GM20431 (cell line): ENCODE results near the gene C16orf95.
"Not testable (repeated sequence)": the region's sequence is repeated elsewhere in the genome, so short reads cannot be mapped to it uniquely, and the experiment has no call there.

Source experiments
- in situ Hi-C: fragments of 300-500 bp; cut with MseI, MboI; formaldehyde crosslinking; loops from one replicate; pipeline ENCODE4 v1.15.0; 2020; ENCODE audit warnings: low sequenced_read_pairs; ENCODE audit not compliant: unreplicated experiment

Gene C16orf95

GRCh38 chr16:87264634-87265033, 52.6 kb downstream of the C16orf95 start:
- in situ Hi-C loops, result no loop called here

GRCh38 chr16:87263418-87264052, 53.7 kb downstream of the C16orf95 start:
- in situ Hi-C loops, result no loop called here

GRCh38 chr16:87259431-87259830, 57.8 kb downstream of the C16orf95 start:
- in situ Hi-C loops, result no loop called here

- in situ Hi-C loops, result not testable (repeated sequence)
These were observed 58.5 kb downstream of the C16orf95 start for GRCh38 chr16:87258653-87259052.

- in situ Hi-C loops, result no loop called here
These were observed 61.3 kb downstream of the C16orf95 start for GRCh38 chr16:87255866-87256265.

GRCh38 chr16:87254734-87255133, 62.5 kb downstream of the C16orf95 start:
- in situ Hi-C loops, result no loop called here

- in situ Hi-C loops, result no loop called here
These were observed 62.9 kb downstream of the C16orf95 start for GRCh38 chr16:87254296-87254695.

GRCh38 chr16:87253536-87253935, 63.7 kb downstream of the C16orf95 start:
- in situ Hi-C loops, result no loop called here
